ENCODE measurements around the gene MERTK.
"Not testable (repeated sequence)": the region's sequence is repeated elsewhere in the genome, so short reads cannot be mapped to it uniquely, and the experiment has no call there.

MERTK gene

DNA sequence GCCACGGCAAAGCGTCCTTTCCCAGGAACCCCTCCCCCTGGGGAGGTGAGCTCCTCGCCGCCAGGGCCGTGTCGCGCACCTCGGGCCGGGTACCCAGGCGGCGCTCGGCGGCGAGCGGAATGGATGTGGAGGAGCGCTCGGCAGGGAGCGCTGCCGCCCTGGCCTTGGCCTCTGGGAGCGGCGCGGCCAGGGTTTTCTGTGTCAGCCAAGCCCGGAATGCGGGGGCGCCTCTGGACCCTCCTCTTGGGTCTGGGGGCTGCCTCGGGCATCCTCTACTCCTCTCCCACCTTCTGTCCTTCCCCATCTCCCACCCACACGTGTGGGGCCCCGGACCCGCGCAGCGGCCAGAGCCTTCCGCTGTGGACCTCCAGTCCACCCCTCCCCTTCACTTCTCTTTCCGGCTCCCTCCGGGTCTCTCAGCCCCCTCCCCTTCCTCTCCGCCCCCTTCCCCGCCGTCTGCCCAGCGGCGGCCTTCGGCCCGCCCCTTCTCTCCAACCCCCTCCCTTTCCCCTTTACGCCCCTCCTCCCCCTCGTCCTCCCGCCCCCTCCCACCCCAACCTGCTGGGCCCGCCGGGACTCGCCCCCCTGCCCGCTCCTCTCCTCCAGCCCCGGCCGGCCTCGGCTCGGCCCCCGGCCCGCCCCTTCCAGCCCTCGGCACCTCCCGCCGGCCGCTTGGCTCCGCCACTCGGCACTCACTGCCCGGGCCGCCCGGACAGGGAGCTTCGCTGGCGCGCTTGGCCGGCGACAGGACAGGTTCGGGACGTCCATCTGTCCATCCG is at the start of gene MERTK:
TSS of gene MERTK (plus strand) at position 684 of the 779 bp plus-strand sequence. CDS start 129 bp downstream, outside the sequence.
- Histone ChIP-seq H3K9me2 (replicated peaks; ENCODE audit: insufficient read depth, low read length) (no peaks in the 10 kb centered on the region), H3K4me1 (ENCODE audit: low read length) (peaks cover 13% of the 10 kb centered on the region), H4K20me1 (ENCODE audit: insufficient read depth, low read length) (no peaks in the 10 kb centered on the region), H3K9ac (ENCODE audit: low read length) (peak within 1 kb of the TSS; percentile 75), H3K36me3 (replicated peaks; ENCODE audit: insufficient read depth, low read length) (no peaks in the 10 kb centered on the region), H3K79me2 (ENCODE audit: low read length) (peaks cover 40% of the 10 kb centered on the region), H3K27me3 (replicated peaks; ENCODE audit: insufficient read depth, low read length) (no peaks in the 10 kb centered on the region), H3K9me3 (replicated peaks; ENCODE audit: insufficient read depth, low read length) (no peaks in the 10 kb centered on the region), H3K4me3 (ENCODE audit: low read length) (peak within 1 kb of the TSS; percentile 94), H3K27ac (ENCODE audit: low read length) (peak within 1 kb of the TSS; percentile 44; the same call in 1 of the 2 replicates), H3K4me2 (ENCODE audit: low read depth, low read length) (peak within 1 kb of the TSS; percentile 80), H2AFZ (ENCODE audit: low read length) (peak within 1 kb of the TSS; percentile 96), H3F3A (ENCODE audit: insufficient read depth, low read length) (peaks cover 20% of the 10 kb centered on the region)
- no peak for TF ChIP-seq EZH2phosphoT487 (IDR thresholded peaks at IDR 0.05; ENCODE audit: low read length)
- TF ChIP-seq, protein P1, sequence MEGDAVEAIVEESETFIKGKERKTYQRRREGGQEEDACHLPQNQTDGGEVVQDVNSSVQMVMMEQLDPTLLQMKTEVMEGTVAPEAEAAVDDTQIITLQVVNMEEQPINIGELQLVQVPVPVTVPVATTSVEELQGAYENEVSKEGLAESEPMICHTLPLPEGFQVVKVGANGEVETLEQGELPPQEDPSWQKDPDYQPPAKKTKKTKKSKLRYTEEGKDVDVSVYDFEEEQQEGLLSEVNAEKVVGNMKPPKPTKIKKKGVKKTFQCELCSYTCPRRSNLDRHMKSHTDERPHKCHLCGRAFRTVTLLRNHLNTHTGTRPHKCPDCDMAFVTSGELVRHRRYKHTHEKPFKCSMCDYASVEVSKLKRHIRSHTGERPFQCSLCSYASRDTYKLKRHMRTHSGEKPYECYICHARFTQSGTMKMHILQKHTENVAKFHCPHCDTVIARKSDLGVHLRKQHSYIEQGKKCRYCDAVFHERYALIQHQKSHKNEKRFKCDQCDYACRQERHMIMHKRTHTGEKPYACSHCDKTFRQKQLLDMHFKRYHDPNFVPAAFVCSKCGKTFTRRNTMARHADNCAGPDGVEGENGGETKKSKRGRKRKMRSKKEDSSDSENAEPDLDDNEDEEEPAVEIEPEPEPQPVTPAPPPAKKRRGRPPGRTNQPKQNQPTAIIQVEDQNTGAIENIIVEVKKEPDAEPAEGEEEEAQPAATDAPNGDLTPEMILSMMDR (IDR thresholded peaks at IDR 0.05; ENCODE audit: low read length): peak; percentile 66
- DNase-seq: peak; percentile 84

DNA sequence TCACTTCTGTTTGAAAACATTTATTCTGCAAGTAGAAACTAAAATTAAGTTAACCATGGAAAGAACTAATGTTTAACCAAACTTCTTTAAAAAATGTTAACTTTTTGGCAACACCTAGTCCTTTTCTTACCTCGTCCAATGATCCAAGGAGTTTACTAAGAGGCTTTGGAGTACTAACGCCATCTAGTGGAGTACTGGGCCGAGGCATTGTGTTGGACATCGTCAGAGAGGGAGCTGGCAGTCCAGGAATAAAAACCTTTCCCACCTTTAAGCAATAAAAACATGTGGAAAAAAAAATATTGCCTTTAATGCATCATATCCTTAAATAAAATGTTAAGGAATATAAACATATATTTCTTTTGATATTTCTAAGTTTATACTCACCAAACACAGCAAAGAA is 47.8 kb upstream of the MERTK start:
- H4K20me1 ChIP-seq (ENCODE audit: insufficient read depth, low read length); H3K4me2 ChIP-seq (ENCODE audit: low read depth, low read length); H3K4me3 ChIP-seq (ENCODE audit: low read length); H3K27ac ChIP-seq (ENCODE audit: low read length); H3K9me2 ChIP-seq (replicated peaks; ENCODE audit: insufficient read depth, low read length); H3F3A ChIP-seq (ENCODE audit: insufficient read depth, low read length); H3K9me3 ChIP-seq (replicated peaks; ENCODE audit: insufficient read depth, low read length); H3K79me2 ChIP-seq (ENCODE audit: low read length); H3K27me3 ChIP-seq (replicated peaks; ENCODE audit: insufficient read depth, low read length); H3K4me1 ChIP-seq (ENCODE audit: low read length); H3K36me3 ChIP-seq (replicated peaks; ENCODE audit: insufficient read depth, low read length); H3K9ac ChIP-seq (ENCODE audit: low read length); H2AFZ ChIP-seq (ENCODE audit: low read length): not testable (repeated sequence)
- peak; percentile 14 for DNase-seq

DNA sequence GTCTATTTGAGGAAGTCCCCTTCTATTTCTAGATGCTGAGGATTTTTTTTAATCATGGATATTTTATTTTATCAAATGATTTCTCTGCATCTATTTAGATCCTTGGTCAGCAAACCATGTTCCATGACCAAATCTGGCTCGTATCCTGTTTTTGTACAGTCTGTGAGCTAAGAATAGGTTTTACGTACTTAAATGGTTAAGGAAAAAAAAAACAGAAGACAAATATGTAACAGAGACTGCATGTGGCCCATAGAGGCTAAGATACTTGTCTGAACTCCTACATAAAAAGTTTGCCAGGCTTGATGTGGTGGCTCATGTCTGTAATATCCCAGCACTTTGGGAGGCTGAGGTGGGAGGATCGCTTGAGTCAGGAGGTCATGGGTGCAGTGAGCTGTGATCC is 45.9 kb upstream of the MERTK start:
- H3K4me1 ChIP-seq (ENCODE audit: low read length); DNase-seq; H3F3A ChIP-seq (ENCODE audit: insufficient read depth, low read length): not testable (repeated sequence)

DNA sequence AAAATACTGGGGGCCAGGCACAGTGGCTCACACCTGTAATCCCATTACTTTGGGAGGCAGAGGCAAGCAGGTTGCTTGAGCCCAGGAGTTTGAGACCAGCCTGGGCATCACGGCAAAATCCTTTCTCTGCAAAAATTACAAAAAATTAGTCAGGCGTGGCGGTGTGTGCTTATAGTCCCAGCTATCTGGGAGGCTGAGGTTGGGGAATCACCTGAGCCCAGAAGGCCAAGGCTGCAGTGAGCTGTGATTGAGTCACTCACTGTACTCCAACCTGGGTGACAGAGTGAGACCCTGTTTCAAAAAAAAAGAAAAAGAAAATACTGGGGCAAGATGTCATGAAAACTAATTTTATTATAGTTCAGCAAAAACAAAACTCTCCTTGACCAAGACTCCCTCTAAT is 38.4 kb upstream of the MERTK start:
- H3K9me3 ChIP-seq (replicated peaks; ENCODE audit: insufficient read depth, low read length); H4K20me1 ChIP-seq (ENCODE audit: insufficient read depth, low read length): not testable (repeated sequence)

More for the DNA sequence above, 45.9 kb upstream of the MERTK start:
- not testable (repeated sequence) for H3K79me2 ChIP-seq (ENCODE audit: low read length); H3K27me3 ChIP-seq (replicated peaks; ENCODE audit: insufficient read depth, low read length); H3K4me3 ChIP-seq (ENCODE audit: low read length); H4K20me1 ChIP-seq (ENCODE audit: insufficient read depth, low read length); H3K9me3 ChIP-seq (replicated peaks; ENCODE audit: insufficient read depth, low read length); H3K27ac ChIP-seq (ENCODE audit: low read length); H3K4me2 ChIP-seq (ENCODE audit: low read depth, low read length); H3K36me3 ChIP-seq (replicated peaks; ENCODE audit: insufficient read depth, low read length); H2AFZ ChIP-seq (ENCODE audit: low read length); H3K9ac ChIP-seq (ENCODE audit: low read length); H3K9me2 ChIP-seq (replicated peaks; ENCODE audit: insufficient read depth, low read length)

DNA sequence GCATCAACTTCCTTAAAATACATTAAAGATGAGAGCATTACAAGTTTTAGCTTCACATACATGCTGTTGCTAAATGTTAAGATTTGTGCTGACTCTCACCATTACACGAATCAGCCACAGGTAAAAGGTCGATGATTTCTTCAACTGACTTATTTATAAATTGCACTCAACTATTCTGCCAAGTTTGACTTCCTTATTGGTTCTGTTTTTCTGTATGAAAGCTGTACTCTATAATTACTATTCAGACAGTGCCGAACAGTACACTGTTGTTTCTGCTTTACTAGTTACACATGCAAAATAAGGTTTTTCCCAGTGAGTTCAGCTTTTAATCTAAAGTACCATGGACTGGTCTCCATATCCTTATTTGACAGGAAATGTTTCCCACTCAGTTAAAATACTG is 33.3 kb upstream of the MERTK start:
- not testable (repeated sequence) for H3K27me3 ChIP-seq (replicated peaks; ENCODE audit: insufficient read depth, low read length); H4K20me1 ChIP-seq (ENCODE audit: insufficient read depth, low read length); H3K4me3 ChIP-seq (ENCODE audit: low read length); H3K9ac ChIP-seq (ENCODE audit: low read length); DNase-seq; H3K27ac ChIP-seq (ENCODE audit: low read length); H3K79me2 ChIP-seq (ENCODE audit: low read length); H3K4me2 ChIP-seq (ENCODE audit: low read depth, low read length); H3F3A ChIP-seq (ENCODE audit: insufficient read depth, low read length); H3K36me3 ChIP-seq (replicated peaks; ENCODE audit: insufficient read depth, low read length); H3K4me1 ChIP-seq (ENCODE audit: low read length); H3K9me2 ChIP-seq (replicated peaks; ENCODE audit: insufficient read depth, low read length); H2AFZ ChIP-seq (ENCODE audit: low read length); H3K9me3 ChIP-seq (replicated peaks; ENCODE audit: insufficient read depth, low read length)

More for the DNA sequence above, 38.4 kb upstream of the MERTK start:
- H3K4me1 ChIP-seq (ENCODE audit: low read length); H2AFZ ChIP-seq (ENCODE audit: low read length); H3K9ac ChIP-seq (ENCODE audit: low read length); H3K9me2 ChIP-seq (replicated peaks; ENCODE audit: insufficient read depth, low read length); DNase-seq; H3K27me3 ChIP-seq (replicated peaks; ENCODE audit: insufficient read depth, low read length); H3K27ac ChIP-seq (ENCODE audit: low read length); H3K36me3 ChIP-seq (replicated peaks; ENCODE audit: insufficient read depth, low read length); H3K4me3 ChIP-seq (ENCODE audit: low read length); H3K4me2 ChIP-seq (ENCODE audit: low read depth, low read length); H3F3A ChIP-seq (ENCODE audit: insufficient read depth, low read length); H3K79me2 ChIP-seq (ENCODE audit: low read length): not testable (repeated sequence)

DNA sequence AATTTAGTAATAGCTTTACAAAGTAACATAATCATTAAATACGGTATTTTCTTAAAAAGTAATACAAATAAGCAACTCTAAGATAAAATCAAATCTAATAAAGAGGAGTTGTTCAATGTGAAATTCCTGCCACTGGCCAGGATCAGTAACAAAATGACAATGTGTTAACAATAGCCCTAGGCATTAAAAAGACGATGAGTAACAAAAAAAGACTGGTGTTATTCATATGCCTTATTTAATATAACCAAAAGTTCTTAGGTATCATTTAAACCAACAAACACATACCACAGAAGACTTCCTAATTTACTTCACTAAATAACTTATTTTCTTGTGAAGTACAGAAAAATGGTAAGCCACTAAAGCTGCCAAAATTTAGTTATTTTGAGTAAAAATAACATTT is 25.6 kb upstream of the MERTK start:
- H3K27ac ChIP-seq (ENCODE audit: low read length); H3K4me1 ChIP-seq (ENCODE audit: low read length); H3K9me2 ChIP-seq (replicated peaks; ENCODE audit: insufficient read depth, low read length); H3K36me3 ChIP-seq (replicated peaks; ENCODE audit: insufficient read depth, low read length); H3K9ac ChIP-seq (ENCODE audit: low read length); H3K4me2 ChIP-seq (ENCODE audit: low read depth, low read length); H3K9me3 ChIP-seq (replicated peaks; ENCODE audit: insufficient read depth, low read length); H4K20me1 ChIP-seq (ENCODE audit: insufficient read depth, low read length); H3K4me3 ChIP-seq (ENCODE audit: low read length); DNase-seq; H3K27me3 ChIP-seq (replicated peaks; ENCODE audit: insufficient read depth, low read length); H3F3A ChIP-seq (ENCODE audit: insufficient read depth, low read length); H3K79me2 ChIP-seq (ENCODE audit: low read length); H2AFZ ChIP-seq (ENCODE audit: low read length): not testable (repeated sequence)

All from MM.1S (cell line).